HG02642 (cell line): ENCODE data around the gene CACNB3.
"Not testable (repeated sequence)": the region's sequence is repeated elsewhere in the genome, so short reads cannot be mapped to it uniquely, and the experiment has no call there.

ENCODE experiments used
- ATAC-seq: cut with Tn5 transposase; IDR thresholded peaks from one replicate; pipeline ENCODE4 v1.9.1; 2021; ENCODE audit warnings: mild to moderate bottlenecking; ENCODE audit not compliant: unreplicated experiment, poor library complexity

CACNB3 gene

GRCh38 chr12:48815126-48816110 lies 2.9 kb upstream of the CACNB3 start:
- peak; percentile 34 for ATAC-seq

GRCh38 chr12:48816143-48816854 lies 2.0 kb upstream of the CACNB3 start:
- ATAC-seq: no peak

GRCh38 chr12:48818831-48819590 lies 715 bp downstream of the CACNB3 start:
- no peak for ATAC-seq

GRCh38 chr12:48819986-48820725 lies 1.9 kb downstream of the CACNB3 start:
- no peak for ATAC-seq

- ATAC-seq: no peak
Measured at GRCh38 chr12:48822139-48822538, 3.8 kb downstream of the CACNB3 start.

- no peak for ATAC-seq
Measured at GRCh38 chr12:48822711-48823110, 4.4 kb downstream of the CACNB3 start.

- ATAC-seq: no peak
Measured at GRCh38 chr12:48823281-48823680, 5.0 kb downstream of the CACNB3 start.

GRCh38 chr12:48824112-48824511 lies 5.8 kb downstream of the CACNB3 start:
- ATAC-seq: no peak

- no peak for ATAC-seq
Measured at GRCh38 chr12:48824905-48825304, 6.6 kb downstream of the CACNB3 start.

GRCh38 chr12:48826209-48826855 lies 8.0 kb downstream of the CACNB3 start:
- ATAC-seq: no peak

GRCh38 chr12:48827026-48827425 lies 8.7 kb downstream of the CACNB3 start:
- no peak for ATAC-seq

- no peak for ATAC-seq
Measured at GRCh38 chr12:48827513-48828096, 9.3 kb downstream of the CACNB3 start.

GRCh38 chr12:48828293-48828692 lies 10.0 kb downstream of the CACNB3 start:
- ATAC-seq: no peak

- ATAC-seq: no peak
Measured at GRCh38 chr12:48828841-48829575, 10.7 kb downstream of the CACNB3 start.

- no peak for ATAC-seq
Measured at GRCh38 chr12:48831257-48831656, 13.0 kb downstream of the CACNB3 start.

- no peak for ATAC-seq
Measured at GRCh38 chr12:48832321-48833060, 14.2 kb downstream of the CACNB3 start.

GRCh38 chr12:48838048-48838447 lies 19.8 kb downstream of the CACNB3 start:
- ATAC-seq: no peak

- ATAC-seq: not testable (repeated sequence)
Measured at GRCh38 chr12:48842021-48842420, 23.7 kb downstream of the CACNB3 start.
